Fibroblast of lung (primary cell): ENCODE data around the gene CCDC141. TPM values are rescaled to one million over a fixed set of nuclear protein-coding genes. Genes with fewer than 3 reads are reported as not detected.

Source experiments
- DNase-seq, 2 donors: peaks; one replicate each; pipeline versions ENCODE4 v3.0.0 to v3.0.0-alpha.2; 2010; ENCODE audit warnings: low read depth in 2 of 2
- H2AFZ ChIP-seq: 2 replicates; pipeline ENCODE4 v1.5.1; 2012; ENCODE audit warnings: low read length, control low read depth, inconsistent platforms
- H3K27ac ChIP-seq: 2 replicates; pipeline ENCODE4 v1.5.1; 2011; ENCODE audit warnings: low read length, control low read depth; ENCODE audit not compliant: insufficient read depth
- H3K27me3 ChIP-seq: 2 replicates; pipeline ENCODE4 v1.5.1; 2011; ENCODE audit warnings: mild to moderate bottlenecking, low read length; ENCODE audit not compliant: control insufficient read depth, insufficient read depth
- H3K36me3 ChIP-seq: 2 replicates; pipeline ENCODE4 v1.5.1; 2011; ENCODE audit warnings: low read length; ENCODE audit not compliant: control insufficient read depth, insufficient read depth
- H3K4me1 ChIP-seq: 2 replicates; pipeline ENCODE4 v1.5.1; 2011; ENCODE audit warnings: low read length; ENCODE audit not compliant: control insufficient read depth, insufficient read depth; ENCODE audit errors: extremely low read depth
- H3K4me2 ChIP-seq: 2 replicates; pipeline ENCODE4 v1.5.1; 2011; ENCODE audit warnings: low read length, control low read depth; ENCODE audit not compliant: insufficient read depth; ENCODE audit errors: extremely low read depth
- H3K4me3 ChIP-seq, 4 experiments: fragments of 200-600 bp in 1 of 4; sonication (generic) in 1 of 4; replicated peaks in 1 of 4; 2 replicates each; pipeline ENCODE4 v1.5.1; 2011 to 2016; ENCODE audit warnings: low read length in 4 of 4, low read depth in 3 of 4, mild to moderate bottlenecking in 3 of 4, control low read depth in 2 of 4, inconsistent platforms in 1 of 4, mixed read lengths in 1 of 4; ENCODE audit not compliant: insufficient read depth in 1 of 4; ENCODE audit errors: control extremely low read depth in 1 of 4
- H3K79me2 ChIP-seq: 2 replicates; pipeline ENCODE4 v1.5.1; 2012; ENCODE audit warnings: mild to moderate bottlenecking, low read length, inconsistent platforms; ENCODE audit not compliant: control insufficient read depth, insufficient read depth
- H3K9ac ChIP-seq: 2 replicates; pipeline ENCODE4 v1.5.1; 2011; ENCODE audit warnings: mild to moderate bottlenecking, low read length, control low read depth; ENCODE audit not compliant: insufficient read depth
- H3K9me3 ChIP-seq: 2 replicates; pipeline ENCODE4 v1.5.1; 2012; ENCODE audit warnings: low read depth, low read length; ENCODE audit not compliant: control insufficient read depth, insufficient read depth
- H4K20me1 ChIP-seq: 2 replicates; pipeline ENCODE4 v1.5.1; 2011; ENCODE audit warnings: low read length; ENCODE audit not compliant: control insufficient read depth, insufficient read depth; ENCODE audit errors: extremely low read depth
- CTCF ChIP-seq, 2 donors: IDR thresholded peaks in 1 of 2; conservative IDR thresholded peaks in 1 of 2; 1 replicate in 1 of 2; 2 replicates in 1 of 2; pipeline ENCODE4 v1.5.1; 2011 to 2012; ENCODE audit warnings: low read length in 2 of 2, control low read depth in 1 of 2, inconsistent platforms in 1 of 2, low read depth in 1 of 2, mild to moderate bottlenecking in 1 of 2
- EZH2 ChIP-seq: IDR thresholded peaks from 2 replicates; pipeline ENCODE4 v1.5.1; 2012; ENCODE audit warnings: low read length, control low read depth, mild to moderate bottlenecking; ENCODE audit errors: missing control alignments
- polyA plus RNA-seq, 2 donors: library from polyadenylated mRNA; depleted of rRNA in 1 of 2; stranded (reverse) in 1 of 2; unstranded in 1 of 2; fragments of >200 nt; gene quantifications; 2 replicates each; pipeline ENCODE4 v1.2.1, GENCODE V29; 2011 to 2012; ENCODE audit warnings: missing spikeins in 1 of 2
- total RNA-seq: library from RNA; depleted of rRNA; stranded (reverse); fragments of >200 nt; gene quantifications from 2 replicates; pipeline ENCODE4 v1.2.1, GENCODE V29; 2014

The CCDC141 gene
- total and polyA plus RNA-seq, 2 donors (not counting 1 experiment from before 2014, with no cell fraction given) = 0.03 to 0.17 TPM

- Histone ChIP-seq H3K27me3 (no peaks in the 10 kb centered on the region), H3K79me2 (no peaks in the 10 kb centered on the region), H3K36me3 (no peaks in the 10 kb centered on the region), H3K4me2 (no peak overlapping the region), H4K20me1 (no peaks in the 10 kb centered on the region), H3K9me3 (no peaks in the 10 kb centered on the region), H3K4me1 (no peaks in the 10 kb centered on the region), H3K4me3 (no peak overlapping the region), H3K27ac (no peak overlapping the region), H2AFZ (no peak overlapping the region), H3K9ac (no peak overlapping the region)
- no peak for DNase-seq
- TF ChIP-seq CTCF (conservative IDR thresholded peaks at IDR 0.05 in 1 of 2, IDR thresholded peaks at IDR 0.05 in 1 of 2; ENCODE audit: low read depth in 1 of 2, low read length in 2 of 2) (no peak), EZH2 (no peak)
Observed at GRCh38 chr2:178908810-178909209, 141.1 kb downstream of the CCDC141 start.

- H2AFZ ChIP-seq = no peak overlapping the region
- H3K9me3 ChIP-seq = no peaks in the 10 kb centered on the region
- H4K20me1 ChIP-seq = no peaks in the 10 kb centered on the region
- H3K36me3 ChIP-seq = no peaks in the 10 kb centered on the region
- H3K4me2 ChIP-seq = no peak overlapping the region
- H3K79me2 ChIP-seq = no peaks in the 10 kb centered on the region
- H3K27ac ChIP-seq = no peak overlapping the region
- no peaks in the 10 kb centered on the region for H3K27me3 ChIP-seq
- no peaks in the 10 kb centered on the region for H3K4me1 ChIP-seq
- no peak overlapping the region for H3K9ac ChIP-seq
- no peak for TF ChIP-seq CTCF (conservative IDR thresholded peaks at IDR 0.05 in 1 of 2, IDR thresholded peaks at IDR 0.05 in 1 of 2; ENCODE audit: low read depth in 1 of 2, low read length in 2 of 2)
- TF ChIP-seq EZH2 = no peak
- no peak overlapping the region for H3K4me3 ChIP-seq
- DNase-seq = no peak
Observed at GRCh38 chr2:178905261-178905660, 144.7 kb downstream of the CCDC141 start.

GRCh38 chr2:178899656-178900055 is 150.3 kb downstream of the CCDC141 start:
- Histone ChIP-seq H3K4me1 (no peaks in the 10 kb centered on the region), H4K20me1 (no peaks in the 10 kb centered on the region)
- TF ChIP-seq EZH2 (no peak), CTCF (conservative IDR thresholded peaks at IDR 0.05 in 1 of 2, IDR thresholded peaks at IDR 0.05 in 1 of 2; ENCODE audit: low read depth in 1 of 2, low read length in 2 of 2) (no peak)

More at GRCh38 chr2:178899656-178900055, 150.3 kb downstream of the CCDC141 start:
- no peaks in the 10 kb centered on the region for H3K9me3 ChIP-seq
- no peak overlapping the region for H2AFZ ChIP-seq
- no peaks in the 10 kb centered on the region for H3K79me2 ChIP-seq
- no peaks in the 10 kb centered on the region for H3K27me3 ChIP-seq
- H3K4me2 ChIP-seq = no peak overlapping the region
- no peaks in the 10 kb centered on the region for H3K36me3 ChIP-seq
- no peak overlapping the region for H3K4me3 ChIP-seq
- peak in 1 of 2 donors; percentile 40 for DNase-seq
- H3K9ac ChIP-seq = no peak overlapping the region
- H3K27ac ChIP-seq = no peak overlapping the region
